IMR-90 (cell line): ENCODE measurements around the gene NRL. TPM values are rescaled to one million over a fixed set of nuclear protein-coding genes. Genes with fewer than 3 reads are reported as not detected.

Experiments used
- ATAC-seq: fragments of 200-7000 bp; cut with Tn5 transposase; 2 replicates; pipeline ENCODE4 v1.9.1; 2020; ENCODE audit warnings: low read depth, mild to moderate bottlenecking, moderate library complexity
- BruUV-seq: library from RNA; stranded (reverse); fragments of 400-500 nt; replicated peaks from 2 replicates; lab custom pipeline; 2021; lab: Mats Ljungman, UMichigan
- CTCF ChIA-PET: fragments of 300-600 bp; formaldehyde crosslinking; extraction: SDS; loops from one replicate; lab custom pipeline; 2021; ENCODE audit warnings: antibody characterized with exemption; lab: Yijun Ruan, JAX
- POLR2A ChIA-PET: fragments of 300-600 bp; sonication (Branson Sonifier 250); formaldehyde crosslinking; loops from one replicate; lab custom pipeline; 2022; ENCODE audit warnings: antibody characterized with exemption; ENCODE audit not compliant: unreplicated experiment; lab: Charles Lee
- DNase-seq: peaks from one replicate; pipeline ENCODE4 v3.0.0; 2013
- H2AFZ ChIP-seq: replicated peaks from 2 replicates; pipeline ENCODE3; 2013; ENCODE audit warnings: low read length, mild to moderate bottlenecking; ENCODE audit not compliant: poor library complexity
- H2AK5ac ChIP-seq: 2 replicates; pipeline ENCODE4 v1.6.1; 2013; ENCODE audit warnings: low read depth, low read length, inconsistent platforms
- H2AK9ac ChIP-seq: replicated peaks from 2 replicates; pipeline ENCODE3; 2013; ENCODE audit warnings: mild to moderate bottlenecking, low read depth, low read length, moderate library complexity; ENCODE audit not compliant: poor library complexity
- H2BK120ac ChIP-seq: 2 replicates; pipeline ENCODE4 v1.6.1; 2013; ENCODE audit warnings: low read depth, low read length, inconsistent platforms
- H2BK15ac ChIP-seq: 3 replicates; pipeline ENCODE4 v1.6.1; 2013; ENCODE audit warnings: low read depth, low read length, inconsistent platforms
- H2BK20ac ChIP-seq: 2 replicates; pipeline ENCODE4 v1.6.1; 2013; ENCODE audit warnings: low read depth, mild to moderate bottlenecking, inconsistent platforms, low read length, moderate library complexity
- H2BK5ac ChIP-seq: 2 replicates; pipeline ENCODE4 v1.6.1; 2013; ENCODE audit warnings: mild to moderate bottlenecking, low read depth, low read length, inconsistent platforms; ENCODE audit not compliant: poor library complexity, severe bottlenecking
- H3K14ac ChIP-seq: replicated peaks from 2 replicates; pipeline ENCODE4 v1.6.1; 2013; ENCODE audit warnings: low read depth, low read length, inconsistent platforms
- H3K18ac ChIP-seq: 2 replicates; pipeline ENCODE4 v1.6.1; 2013; ENCODE audit warnings: low read depth, low read length, control low read depth
- H3K23ac ChIP-seq: 2 replicates; pipeline ENCODE4 v1.6.1; 2013; ENCODE audit warnings: low read depth, low read length, inconsistent platforms
- H3K27ac ChIP-seq: 2 replicates; pipeline ENCODE4 v1.5.1; 2013; ENCODE audit warnings: mild to moderate bottlenecking, control low read depth, low read length; ENCODE audit not compliant: insufficient read depth
- H3K27me3 ChIP-seq: 2 replicates; pipeline ENCODE4 v1.6.1; 2013; ENCODE audit warnings: low read length; ENCODE audit not compliant: control insufficient read depth, insufficient read depth
- H3K36me3 ChIP-seq: 2 replicates; pipeline ENCODE4 v1.6.1; 2013; ENCODE audit warnings: low read length, mixed read lengths; ENCODE audit not compliant: control insufficient read depth, insufficient read depth
- H3K4ac ChIP-seq: 2 replicates; pipeline ENCODE4 v1.6.1; 2013; ENCODE audit warnings: low read depth, low read length, inconsistent platforms
- H3K4me1 ChIP-seq: 2 replicates; pipeline ENCODE4 v1.6.1; 2013; ENCODE audit warnings: low read length, mixed read lengths; ENCODE audit not compliant: control insufficient read depth, insufficient read depth
- H3K4me2 ChIP-seq: 2 replicates; pipeline ENCODE4 v1.6.1; 2013; ENCODE audit warnings: low read depth, mild to moderate bottlenecking, control low read depth, low read length, moderate library complexity
- H3K4me3 ChIP-seq: 2 replicates; pipeline ENCODE4 v1.5.1; 2013; ENCODE audit warnings: low read depth, mild to moderate bottlenecking, control low read depth, low read length, moderate library complexity; ENCODE audit not compliant: insufficient read depth
- H3K56ac ChIP-seq: 2 replicates; pipeline ENCODE4 v1.6.1; 2013; ENCODE audit warnings: low read length, inconsistent platforms; ENCODE audit not compliant: insufficient read depth; ENCODE audit errors: extremely low read depth
- H3K79me1 ChIP-seq, 2 experiments: 2 replicates each; pipeline ENCODE4 v1.6.1; 2013; ENCODE audit warnings: low read length in 2 of 2, inconsistent platforms in 1 of 2, low read depth in 1 of 2
- H3K9ac ChIP-seq: 2 replicates; pipeline ENCODE4 v1.6.1; 2013; ENCODE audit warnings: low read depth, low read length, control low read depth
- H3K9me1 ChIP-seq: 2 replicates; pipeline ENCODE4 v1.6.1; 2013; ENCODE audit warnings: low read length, inconsistent platforms; ENCODE audit not compliant: insufficient read depth
- H3K9me3 ChIP-seq: 2 replicates; pipeline ENCODE4 v1.6.1; 2013; ENCODE audit warnings: low read length; ENCODE audit not compliant: control insufficient read depth, insufficient read depth
- H4K20me1 ChIP-seq: 2 replicates; pipeline ENCODE4 v1.6.1; 2013; ENCODE audit warnings: low read length, inconsistent platforms; ENCODE audit not compliant: insufficient read depth
- H4K5ac ChIP-seq: 2 replicates; pipeline ENCODE4 v1.6.1; 2013; ENCODE audit warnings: mild to moderate bottlenecking, low read depth, low read length, control low read depth
- H4K8ac ChIP-seq, 2 experiments: 2 replicates each; pipeline ENCODE4 v1.6.1; 2013; ENCODE audit warnings: low read depth in 2 of 2, low read length in 2 of 2, control low read depth in 1 of 2, inconsistent platforms in 1 of 2
- H4K91ac ChIP-seq: 2 replicates; pipeline ENCODE4 v1.6.1; 2013; ENCODE audit warnings: low read depth, low read length, inconsistent platforms; ENCODE audit not compliant: insufficient read depth
- CTCF ChIP-seq: conservative IDR thresholded peaks from 2 replicates; pipeline ENCODE4 v1.5.1; 2012; ENCODE audit warnings: mild to moderate bottlenecking, low read depth, low read length, improper control_type of control experiment
- POLR2A ChIP-seq: IDR thresholded peaks from 2 replicates; pipeline ENCODE4 v1.6.1; 2012; ENCODE audit warnings: mild to moderate bottlenecking, low read depth, low read length
- RAD21 ChIP-seq: IDR thresholded peaks from 2 replicates; pipeline ENCODE4 v1.6.1; 2012; ENCODE audit warnings: low read length, improper control_type of control experiment
- SMC3 ChIP-seq: fragments of 150-350 bp; IDR thresholded peaks from 2 replicates; pipeline ENCODE4 v1.6.1; 2016; ENCODE audit warnings: low read depth, mild to moderate bottlenecking, antibody characterized with exemption, low read length, moderate library complexity
- USF2 ChIP-seq: fragments of 150-350 bp; IDR thresholded peaks from 2 replicates; pipeline ENCODE4 v1.6.1; 2017; ENCODE audit warnings: mild to moderate bottlenecking, antibody characterized with exemption, low read length, low read depth
- WGBS, 2 experiments: methylation state at CpG; one replicate each; pipeline versions ENCODE4 v1.1.5 to v1.1.7; 2013; ENCODE audit warnings: missing lambda C conversion rate in 2 of 2; ENCODE audit not compliant: insufficient read length in 1 of 2; ENCODE audit errors: extremely low coverage in 2 of 2; 5-methylcytosine and 5-hydroxymethylcytosine counted together
- dilution Hi-C: fragments of 300-500 bp; cut with HindIII; formaldehyde crosslinking; loops from one replicate; pipeline ENCODE4 v1.14.3; 2018; ENCODE audit warnings: low sequenced_read_pairs; ENCODE audit not compliant: unreplicated experiment
- in situ Hi-C: fragments of 300-500 bp; cut with MboI; formaldehyde crosslinking; loops from 3 replicates; pipeline ENCODE4 v1.14.3; 2019; ENCODE audit warnings: low sequenced_read_pairs, inconsistent platforms, mixed read lengths
- intact Hi-C: fragments of 100-400 bp; cut with micrococcal nuclease; formaldehyde crosslinking; loops from 2 replicates; pipeline ENCODE4 v1.10.0; 2022
- polyA plus RNA-seq, 3 experiments: library from polyadenylated mRNA; depleted of rRNA; stranded (reverse); fragments of >200 nt; gene quantifications; 2 replicates each; pipeline ENCODE4 v1.2.3, GENCODE V29; 2012; ENCODE audit warnings: low replicate concordance in 1 of 3
- total RNA-seq: library from RNA; depleted of rRNA; stranded (reverse); fragments of >200 nt; gene quantifications from 2 replicates; pipeline ENCODE4 v1.2.3, GENCODE V29; 2012

NRL gene
- total and polyA plus RNA-seq, 2 of the 4 experiments (the other 2 are of a cell fraction) = 0.18 to 0.70 TPM

- H3K9me1 ChIP-seq = peaks cover 17% of the 10 kb centered on the region
- no peak for TF ChIP-seq USF2
- no peak for TF ChIP-seq SMC3
- TF ChIP-seq CTCF = no peak
- no peak for TF ChIP-seq POLR2A
- no peak for TF ChIP-seq RAD21
- no peak overlapping the region for H2BK20ac ChIP-seq
- ChIA-PET CTCF (no interaction called here), POLR2A (no interaction called here)
- H3K9me3 ChIP-seq = no peaks in the 10 kb centered on the region
- peaks cover 16 to 41% of the 10 kb centered on the region in 2 experiments for H3K79me1 ChIP-seq
- H3K56ac ChIP-seq = no peak overlapping the region
- no TSS peak for BruUV-seq
- H4K5ac ChIP-seq = no peak overlapping the region
- H3K27ac ChIP-seq = no peak overlapping the region
- peaks cover 19% of the 10 kb centered on the region; the same call in 1 of the 2 replicates for H4K20me1 ChIP-seq
- ATAC-seq (no peak), DNase-seq (no peak)
- no peak overlapping the region for H3K4ac ChIP-seq
- no peak overlapping the region for H2AFZ ChIP-seq
- H2BK120ac ChIP-seq = no peak overlapping the region
- no peak overlapping the region for H2AK5ac ChIP-seq
- in situ Hi-C loops = loop anchor here (10.0 kb wide), 1 partner anchor 124 kb away; no protein-coding TSS in a partner anchor
- no peak overlapping the region for H4K91ac ChIP-seq
- H3K27me3 ChIP-seq = no peaks in the 10 kb centered on the region
- H4K8ac ChIP-seq = no peak overlapping the region
- no peak overlapping the region for H3K4me2 ChIP-seq
- peaks cover 43% of the 10 kb centered on the region for H3K36me3 ChIP-seq
- H3K9ac ChIP-seq = no peak overlapping the region
- H3K4me3 ChIP-seq = no peak overlapping the region
- no peak overlapping the region for H2AK9ac ChIP-seq
- H3K18ac ChIP-seq = no peak overlapping the region
- dilution Hi-C loops = no loop called here
- intact Hi-C loops = no loop called here
- no peak overlapping the region for H2BK5ac ChIP-seq
- H3K23ac ChIP-seq = no peak overlapping the region
- 84% methylated on average over 5 of the region's 17 CpGs; no CpG with 5 or more reads in 1 of the 2 experiments for WGBS, 2 experiments
- peaks cover 5% of the 10 kb centered on the region for H3K4me1 ChIP-seq
- no peak overlapping the region for H2BK15ac ChIP-seq
- H3K14ac ChIP-seq = no peak overlapping the region
Measured at GRCh38 chr14:24098927-24099813, 15.6 kb downstream of the NRL start.
